HepG2 (cell line): ENCODE measurements around the gene BACH2. TPM values are rescaled to one million over a fixed set of nuclear protein-coding genes. Genes with fewer than 3 reads are reported as not detected.

Experiments used
- ATAC-seq: fragments of 200-7000 bp; cut with Tn5 transposase; 3 replicates; pipeline ENCODE4 v1.9.1; 2020; ENCODE audit warnings: mild to moderate bottlenecking, moderate library complexity
- BruUV-seq: library from RNA; stranded (reverse); fragments of 400-500 nt; replicated peaks from 2 replicates; lab custom pipeline; 2021; lab: Mats Ljungman, UMichigan
- CTCF ChIA-PET: fragments of 300-600 bp; formaldehyde crosslinking; extraction: SDS; loops from one replicate; lab custom pipeline; 2021; ENCODE audit warnings: low total read pairs, inconsistent platforms, low intra/inter-chr PET ratio; lab: Yijun Ruan, JAX
- POLR2A ChIA-PET: fragments of 350-600 bp; sonication (Branson Sonifier 250); formaldehyde crosslinking; loops from one replicate; lab custom pipeline; 2020; ENCODE audit warnings: antibody characterized with exemption, inconsistent platforms; lab: Yijun Ruan, JAX
- DNase-seq: peaks from one replicate; pipeline ENCODE4 v3.0.0-alpha.2; 2015; ENCODE audit warnings: low spot score
- FAIRE-seq: peaks from 3 replicates; lab custom pipeline; 2011; peaks lifted over from hg19 to GRCh38; lab: Jason Lieb, UNC
- H2AFZ ChIP-seq: one replicate; pipeline ENCODE4 v1.6.1; 2011; ENCODE audit warnings: low read length, inconsistent platforms
- H3K27ac ChIP-seq: fragments of 300-600 bp; 3 replicates; pipeline ENCODE4 v1.8.0; 2011; ENCODE audit warnings: mixed run types, mild to moderate bottlenecking, mixed read lengths, low read length, inconsistent platforms; ENCODE audit not compliant: insufficient read depth; ENCODE audit errors: extremely low read length
- H3K27me3 ChIP-seq, 2 experiments: fragments of 200-600 bp in 1 of 2; 2 replicates in 1 of 2; 3 replicates in 1 of 2; pipeline versions ENCODE4 v1.6.0 to v1.8.0; 2011; ENCODE audit warnings: low read length in 2 of 2, mild to moderate bottlenecking in 2 of 2, moderate library complexity in 2 of 2, inconsistent platforms in 1 of 2; ENCODE audit not compliant: insufficient read depth in 2 of 2, control insufficient read depth in 1 of 2
- H3K36me3 ChIP-seq, 2 experiments: fragments of 200-600 bp in 1 of 2; replicated peaks in 1 of 2; 2 replicates in 1 of 2; 3 replicates in 1 of 2; pipeline versions ENCODE4 v1.5.1 to v1.8.0; 2011; ENCODE audit warnings: low read length in 2 of 2, inconsistent platforms in 1 of 2; ENCODE audit not compliant: insufficient read depth in 2 of 2, control insufficient read depth in 1 of 2
- H3K4me1 ChIP-seq: 2 replicates; pipeline ENCODE4 v1.5.1; 2012; ENCODE audit warnings: low read length, inconsistent platforms; ENCODE audit not compliant: insufficient read depth
- H3K4me2 ChIP-seq: 2 replicates; pipeline ENCODE4 v1.6.0; 2011; ENCODE audit warnings: low read depth, low read length, inconsistent platforms
- H3K4me3 ChIP-seq, 3 experiments: fragments of 200-600 bp in 1 of 3; sonication (generic), shearing (Covaris generic) in 1 of 3; replicated peaks in 1 of 3; 2 replicates each; pipeline ENCODE4 v1.5.1; 2011 to 2016; ENCODE audit warnings: low read length in 3 of 3, inconsistent platforms in 2 of 3, low read depth in 2 of 3, mild to moderate bottlenecking in 2 of 3, control low read depth in 1 of 3, mixed read lengths in 1 of 3; ENCODE audit not compliant: insufficient read depth in 1 of 3
- H3K79me2 ChIP-seq: one replicate; pipeline ENCODE4 v1.6.1; 2011; ENCODE audit warnings: low read length, inconsistent platforms; ENCODE audit not compliant: insufficient read depth
- H3K9ac ChIP-seq: 2 replicates; pipeline ENCODE4 v1.6.0; 2011; ENCODE audit warnings: mild to moderate bottlenecking, low read depth, low read length, inconsistent platforms; ENCODE audit not compliant: insufficient read depth
- H3K9me3 ChIP-seq: 2 replicates; pipeline ENCODE4 v1.5.1; 2012; ENCODE audit warnings: mild to moderate bottlenecking, low read length
- H4K20me1 ChIP-seq: 2 replicates; pipeline ENCODE4 v1.6.0; 2011; ENCODE audit warnings: inconsistent platforms, mild to moderate bottlenecking, low read length, moderate library complexity; ENCODE audit not compliant: insufficient read depth
- NR2F2 ChIP-seq: IDR thresholded peaks from 2 replicates; pipeline ENCODE4 v1.6.1; 2012; ENCODE audit warnings: low read depth, inconsistent platforms, borderline replicate concordance
- SMARCE1 ChIP-seq: fragments of 450-650 bp; IDR thresholded peaks from 2 replicates; pipeline ENCODE4 v1.6.1; 2017; ENCODE audit warnings: borderline replicate concordance
- ZKSCAN8 ChIP-seq: IDR thresholded peaks from 2 replicates; pipeline ENCODE4 v1.6.1; 2016; ENCODE audit warnings: borderline replicate concordance, missing genetic modification reagents, missing compliant biosample characterization
- ZMYM4 ChIP-seq: sonication (generic); formaldehyde crosslinking; IDR thresholded peaks from 2 replicates; pipeline ENCODE4 v1.8.1; 2023; ENCODE audit warnings: mild to moderate bottlenecking, missing genetic modification reagents
- ZNF460 ChIP-seq: sonication (generic); formaldehyde crosslinking; IDR thresholded peaks from 2 replicates; pipeline ENCODE4 v1.5.1; 2020; ENCODE audit warnings: missing genetic modification reagents, mild to moderate bottlenecking, borderline replicate concordance
- ZNF580 ChIP-seq: IDR thresholded peaks from 2 replicates; pipeline ENCODE4 v1.6.1; 2016; ENCODE audit warnings: low read depth, borderline replicate concordance
- ZNF607 ChIP-seq: sonication (generic); formaldehyde crosslinking; IDR thresholded peaks from 2 replicates; pipeline ENCODE4 v1.5.1; 2020; ENCODE audit warnings: missing genetic modification reagents, mild to moderate bottlenecking, borderline replicate concordance
- WGBS: methylation state at CpG from one replicate; pipeline ENCODE4 v1.1.6; 2017; ENCODE audit warnings: low lambda C conversion rate; 5-methylcytosine and 5-hydroxymethylcytosine counted together
- in situ Hi-C: cut with HindIII; loops from 2 replicates; pipeline ENCODE4 v1.10.0; 2017; ENCODE audit warnings: low pct_unique_long_range_greater_than_20kb; ENCODE audit not compliant: extremely low pct_ligation_motif_present
- intact Hi-C: fragments of 100-400 bp; cut with micrococcal nuclease; formaldehyde crosslinking; loops from one replicate; pipeline ENCODE4 v1.10.0; 2022; ENCODE audit not compliant: unreplicated experiment
- polyA plus RNA-seq, 8 experiments: library from polyadenylated mRNA; depleted of rRNA in 3 of 8; stranded (reverse) in 7 of 8; unstranded in 1 of 8; fragments of >200 nt; fragmentation: Illumina TruSeq in 4 of 8; extraction: Trizol in 4 of 8; gene quantifications; 2 replicates each; pipeline versions ENCODE4 v1.2.1 to v1.2.3, GENCODE V29; 2011 to 2016; ENCODE audit warnings: low read depth in 4 of 8, missing spikeins in 1 of 8, mixed read lengths in 1 of 8; ENCODE audit not compliant: insufficient read depth in 1 of 8
- total RNA-seq, 5 experiments: library from RNA; depleted of rRNA; stranded (reverse); fragments of >200 nt; fragmentation: Illumina TruSeq; extraction: Trizol; gene quantifications; 2 replicates each; pipeline ENCODE4 v1.2.3, GENCODE V29; 2016; ENCODE audit warnings: low read depth in 1 of 5
- TF ChIP-seq, protein P1 (sequence below): sonication (generic); formaldehyde crosslinking; IDR thresholded peaks from 2 replicates; pipeline ENCODE4 v1.4.0; 2020; ENCODE audit warnings: missing genetic modification reagents

The BACH2 gene
- total and polyA plus RNA-seq, 2 of the 13 experiments (the other 11 are each of a cell fraction or from before 2014, with no cell fraction given): 0.01 TPM; not detected in 1

DNA sequence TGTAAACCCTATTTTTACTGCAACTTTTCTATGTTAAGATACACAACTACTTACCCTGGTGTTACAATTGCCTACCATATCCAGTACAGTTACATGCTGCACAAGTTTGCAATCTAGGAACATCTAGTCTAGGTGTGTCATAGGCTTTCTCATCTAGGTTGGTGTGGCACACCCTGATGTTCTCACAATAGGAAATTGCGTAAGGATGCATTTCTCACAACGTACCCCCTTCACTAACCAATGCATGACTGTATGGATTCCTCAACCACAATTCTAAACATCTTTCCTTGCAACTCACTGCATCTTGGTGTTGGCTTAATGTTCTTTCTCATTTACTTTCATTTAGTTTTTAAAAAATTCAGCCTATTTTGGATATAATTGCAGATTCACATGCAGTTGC lies 370.8 kb downstream of the BACH2 start (continued):
- no peak for TF ChIP-seq ZNF460
- TF ChIP-seq ZNF607: no peak

GRCh38 chr6:89924231-89924630 lies 372.4 kb downstream of the BACH2 start:
- H3K79me2 ChIP-seq: no peaks in the 10 kb centered on the region
- in situ Hi-C loops (no loop called here), intact Hi-C loops (loop anchor here (10.0 kb wide), 1 partner anchor 1271 kb away; no protein-coding TSS in a partner anchor)
- peaks cover 7 to 50% of the 10 kb centered on the region in 2 experiments; a peak in 3 of 5 replicates for H3K27me3 ChIP-seq
- no peak overlapping the region for H3K4me2 ChIP-seq
- no peaks in the 10 kb centered on the region for H4K20me1 ChIP-seq
- H3K9ac ChIP-seq: no peak overlapping the region
- POLR2A ChIA-PET: no interaction called here
- CTCF ChIA-PET: no interaction called here
- DNase-seq: no peak
- FAIRE-seq: no peak
- H2AFZ ChIP-seq: no peak overlapping the region
- H3K36me3 ChIP-seq: no peaks in the 10 kb centered on the region
- BruUV-seq: no TSS peak
- no peak overlapping the region for H3K27ac ChIP-seq
- 25% methylated on average over 5 of the region's 5 CpGs for WGBS
- ATAC-seq: no peak
- H3K4me1 ChIP-seq: no peaks in the 10 kb centered on the region
- TF ChIP-seq, protein P1, sequence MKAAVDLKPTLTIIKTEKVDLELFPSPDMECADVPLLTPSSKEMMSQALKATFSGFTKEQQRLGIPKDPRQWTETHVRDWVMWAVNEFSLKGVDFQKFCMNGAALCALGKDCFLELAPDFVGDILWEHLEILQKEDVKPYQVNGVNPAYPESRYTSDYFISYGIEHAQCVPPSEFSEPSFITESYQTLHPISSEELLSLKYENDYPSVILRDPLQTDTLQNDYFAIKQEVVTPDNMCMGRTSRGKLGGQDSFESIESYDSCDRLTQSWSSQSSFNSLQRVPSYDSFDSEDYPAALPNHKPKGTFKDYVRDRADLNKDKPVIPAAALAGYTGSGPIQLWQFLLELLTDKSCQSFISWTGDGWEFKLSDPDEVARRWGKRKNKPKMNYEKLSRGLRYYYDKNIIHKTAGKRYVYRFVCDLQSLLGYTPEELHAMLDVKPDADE (CRISPR knock-in tag): no peak
- TF ChIP-seq ZKSCAN8 (CRISPR knock-in tag) (no peak), ZNF580 (no peak), SMARCE1 (no peak), ZMYM4 (no peak), NR2F2 (no peak)
- H3K9me3 ChIP-seq: no peaks in the 10 kb centered on the region
- no peak overlapping the region for H3K4me3 ChIP-seq
